SJCRH30 (cell line): Measurements from ENCODE around the gene CDKL4. TPM values are rescaled to one million over a fixed set of nuclear protein-coding genes. Genes with fewer than 3 reads are reported as not detected.
"Not testable (repeated sequence)": the region's sequence is repeated elsewhere in the genome, so short reads cannot be mapped to it uniquely, and the experiment has no call there.

ENCODE experiments used
- DNase-seq, 2 experiments: peaks; one replicate each; pipeline ENCODE4 v3.0.0-alpha.2; 2015 to 2020
- H3K27ac ChIP-seq: fragments of 250-450 bp; sonication (Bioruptor Pico); 2 replicates; pipeline ENCODE4 v1.5.1; 2020; ENCODE audit warnings: mild to moderate bottlenecking, moderate library complexity
- H3K27me3 ChIP-seq: fragments of 250-450 bp; sonication (Bioruptor Pico); 2 replicates; pipeline ENCODE4 v1.5.1; 2020; ENCODE audit warnings: mild to moderate bottlenecking, moderate library complexity
- H3K36me3 ChIP-seq: fragments of 250-450 bp; sonication (Bioruptor Pico); 2 replicates; pipeline ENCODE4 v1.5.1; 2020; ENCODE audit warnings: mild to moderate bottlenecking, moderate library complexity
- H3K4me1 ChIP-seq: fragments of 250-450 bp; sonication (Bioruptor Pico); 2 replicates; pipeline ENCODE4 v1.5.1; 2020; ENCODE audit warnings: mild to moderate bottlenecking, moderate library complexity
- H3K4me3 ChIP-seq: fragments of 250-450 bp; sonication (Bioruptor Pico); 2 replicates; pipeline ENCODE4 v1.5.1; 2020; ENCODE audit warnings: mild to moderate bottlenecking, moderate library complexity
- H3K9me3 ChIP-seq: fragments of 250-450 bp; sonication (Bioruptor Pico); replicated peaks from 2 replicates; pipeline ENCODE4 v1.5.1; 2020; ENCODE audit warnings: mild to moderate bottlenecking, moderate library complexity
- total RNA-seq: library from RNA; depleted of rRNA; stranded (reverse); fragments of >200 nt; shearing (Covaris generic); gene quantifications from 2 replicates; pipeline ENCODE4 v1.2.3, GENCODE V29; 2014

Gene CDKL4
- total RNA-seq, 1 experiment from 2014 or later, result 0.12 TPM

GRCh38 chr2:39176997-39177396 lies 66.8 kb downstream of the CDKL4 start:
- no peak overlapping the region for H3K27ac ChIP-seq

GRCh38 chr2:39175026-39175812 lies 68.6 kb downstream of the CDKL4 start:
- no peak overlapping the region for H3K27ac ChIP-seq
- no peak for DNase-seq
- H3K27me3 ChIP-seq, result no peaks in the 10 kb centered on the region
- no peaks in the 10 kb centered on the region for H3K9me3 ChIP-seq
- no peak overlapping the region for H3K4me3 ChIP-seq
- no peaks in the 10 kb centered on the region for H3K4me1 ChIP-seq
- no peaks in the 10 kb centered on the region for H3K36me3 ChIP-seq

More at GRCh38 chr2:39176997-39177396, 66.8 kb downstream of the CDKL4 start:
- no peaks in the 10 kb centered on the region for H3K9me3 ChIP-seq
- no peaks in the 10 kb centered on the region for H3K36me3 ChIP-seq
- H3K27me3 ChIP-seq, result no peaks in the 10 kb centered on the region
- no peak for DNase-seq
- no peak overlapping the region for H3K4me3 ChIP-seq
- no peaks in the 10 kb centered on the region for H3K4me1 ChIP-seq

GRCh38 chr2:39174022-39174421 lies 69.7 kb downstream of the CDKL4 start:
- H3K27ac ChIP-seq, result no peak overlapping the region
- H3K9me3 ChIP-seq, result no peaks in the 10 kb centered on the region
- H3K27me3 ChIP-seq, result no peaks in the 10 kb centered on the region
- no peaks in the 10 kb centered on the region for H3K4me1 ChIP-seq
- H3K36me3 ChIP-seq, result no peaks in the 10 kb centered on the region
- no peak for DNase-seq
- no peak overlapping the region for H3K4me3 ChIP-seq

GRCh38 chr2:39172047-39172706 lies 71.6 kb downstream of the CDKL4 start:
- H3K27ac ChIP-seq, H3K4me1 ChIP-seq, H3K27me3 ChIP-seq, DNase-seq, H3K4me3 ChIP-seq, H3K9me3 ChIP-seq, H3K36me3 ChIP-seq: not testable (repeated sequence)

GRCh38 chr2:39171621-39172020 lies 72.1 kb downstream of the CDKL4 start:
- DNase-seq, result no peak

GRCh38 chr2:39164089-39164488 lies 79.7 kb downstream of the CDKL4 start:
- H3K36me3 ChIP-seq, result no peaks in the 10 kb centered on the region; the same call in 1 of the 2 replicates
- no peak overlapping the region for H3K4me3 ChIP-seq
- no peaks in the 10 kb centered on the region for H3K4me1 ChIP-seq
- H3K27me3 ChIP-seq, result peaks cover 4% of the 10 kb centered on the region; the same call in 1 of the 2 replicates
- DNase-seq, result no peak
- no peaks in the 10 kb centered on the region for H3K9me3 ChIP-seq
- H3K27ac ChIP-seq, result no peak overlapping the region

More at GRCh38 chr2:39171621-39172020, 72.1 kb downstream of the CDKL4 start:
- Histone ChIP-seq H3K4me1 (no peaks in the 10 kb centered on the region), H3K27me3 (no peaks in the 10 kb centered on the region), H3K9me3 (no peaks in the 10 kb centered on the region), H3K4me3 (no peak overlapping the region), H3K36me3 (no peaks in the 10 kb centered on the region; the same call in 1 of the 2 replicates), H3K27ac (no peak overlapping the region)

- no peaks in the 10 kb centered on the region for H3K36me3 ChIP-seq
- DNase-seq, result no peak
- H3K4me3 ChIP-seq, result no peak overlapping the region
- peaks cover 4% of the 10 kb centered on the region; the same call in 1 of the 2 replicates for H3K27me3 ChIP-seq
- H3K9me3 ChIP-seq, result no peaks in the 10 kb centered on the region
- no peaks in the 10 kb centered on the region for H3K4me1 ChIP-seq
- H3K27ac ChIP-seq, result no peak overlapping the region
Measured at GRCh38 chr2:39160982-39161381, 82.8 kb downstream of the CDKL4 start.

- H3K4me1 ChIP-seq, result no peaks in the 10 kb centered on the region
- no peak overlapping the region for H3K27ac ChIP-seq
- no peak overlapping the region for H3K4me3 ChIP-seq
- H3K36me3 ChIP-seq, result no peaks in the 10 kb centered on the region
- no peaks in the 10 kb centered on the region for H3K9me3 ChIP-seq
- no peak for DNase-seq
- peaks cover 4% of the 10 kb centered on the region for H3K27me3 ChIP-seq
Measured at GRCh38 chr2:39159283-39159682, 84.5 kb downstream of the CDKL4 start.

GRCh38 chr2:39158351-39158750 lies 85.4 kb downstream of the CDKL4 start:
- DNase-seq, result no peak
- no peaks in the 10 kb centered on the region for H3K9me3 ChIP-seq

GRCh38 chr2:39156846-39157245 lies 86.9 kb downstream of the CDKL4 start:
- H3K9me3 ChIP-seq, result no peaks in the 10 kb centered on the region
- no peaks in the 10 kb centered on the region for H3K36me3 ChIP-seq
- H3K27me3 ChIP-seq, result peaks cover 4% of the 10 kb centered on the region
- H3K4me1 ChIP-seq, result no peaks in the 10 kb centered on the region
- no peak overlapping the region for H3K4me3 ChIP-seq
- no peak for DNase-seq
- no peak overlapping the region for H3K27ac ChIP-seq

More at GRCh38 chr2:39158351-39158750, 85.4 kb downstream of the CDKL4 start:
- H3K4me3 ChIP-seq, result no peak overlapping the region
- no peak overlapping the region for H3K27ac ChIP-seq
- H3K27me3 ChIP-seq, result peaks cover 4% of the 10 kb centered on the region
- no peaks in the 10 kb centered on the region for H3K4me1 ChIP-seq
- H3K36me3 ChIP-seq, result no peaks in the 10 kb centered on the region

- no peak for DNase-seq
- H3K4me3 ChIP-seq, result no peak overlapping the region
- no peak overlapping the region for H3K27ac ChIP-seq
- no peaks in the 10 kb centered on the region for H3K36me3 ChIP-seq
- H3K27me3 ChIP-seq, result peaks cover 1% of the 10 kb centered on the region
- H3K9me3 ChIP-seq, result no peaks in the 10 kb centered on the region
- H3K4me1 ChIP-seq, result no peaks in the 10 kb centered on the region
Measured at GRCh38 chr2:39156107-39156506, 87.7 kb downstream of the CDKL4 start.

GRCh38 chr2:39155573-39155972 lies 88.2 kb downstream of the CDKL4 start:
- H3K4me1 ChIP-seq, H3K27ac ChIP-seq, H3K36me3 ChIP-seq, H3K4me3 ChIP-seq, H3K9me3 ChIP-seq, H3K27me3 ChIP-seq, DNase-seq: not testable (repeated sequence)

- H3K4me1 ChIP-seq, result no peaks in the 10 kb centered on the region
- DNase-seq, result no peak
- H3K27ac ChIP-seq, result no peak overlapping the region
- no peaks in the 10 kb centered on the region for H3K36me3 ChIP-seq
- H3K4me3 ChIP-seq, result no peak overlapping the region
- H3K27me3 ChIP-seq, result no peaks in the 10 kb centered on the region; the same call in 1 of the 2 replicates
- H3K9me3 ChIP-seq, result no peaks in the 10 kb centered on the region
Measured at GRCh38 chr2:39154944-39155343, 88.8 kb downstream of the CDKL4 start.

GRCh38 chr2:39153312-39153711 lies 90.5 kb downstream of the CDKL4 start:
- H3K27me3 ChIP-seq, result no peaks in the 10 kb centered on the region; the same call in 1 of the 2 replicates
- DNase-seq, result no peak

GRCh38 chr2:39152504-39152903 lies 91.3 kb downstream of the CDKL4 start:
- no peak for DNase-seq
- no peaks in the 10 kb centered on the region for H3K9me3 ChIP-seq
- no peaks in the 10 kb centered on the region for H3K36me3 ChIP-seq
- H3K4me3 ChIP-seq, result no peak overlapping the region
- no peak overlapping the region for H3K27ac ChIP-seq
- H3K27me3 ChIP-seq, result no peaks in the 10 kb centered on the region; the same call in 1 of the 2 replicates
- H3K4me1 ChIP-seq, result no peaks in the 10 kb centered on the region

More at GRCh38 chr2:39153312-39153711, 90.5 kb downstream of the CDKL4 start:
- no peaks in the 10 kb centered on the region for H3K36me3 ChIP-seq
- H3K4me3 ChIP-seq, result no peak overlapping the region
- no peak overlapping the region for H3K27ac ChIP-seq
- H3K9me3 ChIP-seq, result no peaks in the 10 kb centered on the region
- no peaks in the 10 kb centered on the region for H3K4me1 ChIP-seq
